Upper lobe of left lung (tissue), 6 donors: ENCODE data around the gene RGCC. TPM values are rescaled to one million over a fixed set of nuclear protein-coding genes. Genes with fewer than 3 reads are reported as not detected.
A peak's percentile ranks its signal among the peaks of the same experiment; 100 is the strongest.

Source experiments
- ATAC-seq, 2 donors: fragments of 200-7000 bp; cut with Tn5 transposase; one replicate each; pipeline ENCODE4 v1.9.1; 2022; ENCODE audit warnings: mild to moderate bottlenecking in 2 of 2, moderate library complexity in 2 of 2; ENCODE audit not compliant: low FRiP score in 2 of 2
- DNase-seq, 2 donors: peaks; one replicate each; pipeline ENCODE4 v3.0.0-alpha.2; 2019 to 2020
- H3K27ac ChIP-seq, 4 donors: fragments of 200-600 bp; sonication (generic); one replicate each; pipeline ENCODE4 v1.5.1; 2016 to 2019
- H3K27me3 ChIP-seq, 4 donors: fragments of 200-600 bp; sonication (generic); one replicate each; pipeline ENCODE4 v1.5.1; 2017 to 2019
- H3K36me3 ChIP-seq, 4 donors: fragments of 200-600 bp; sonication (generic); one replicate each; pipeline ENCODE4 v1.5.1; 2016 to 2019
- H3K4me1 ChIP-seq, 4 donors: fragments of 200-600 bp; sonication (generic); one replicate each; pipeline ENCODE4 v1.5.1; 2018 to 2019
- H3K4me3 ChIP-seq, 4 donors: fragments of 200-600 bp; sonication (generic); one replicate each; pipeline ENCODE4 v1.5.1; 2017 to 2019; ENCODE audit warnings: mild to moderate bottlenecking in 2 of 4, moderate library complexity in 1 of 4
- H3K9me3 ChIP-seq, 4 donors: fragments of 200-600 bp; sonication (generic); one replicate each; pipeline ENCODE4 v1.5.1; 2018 to 2019
- EP300 ChIP-seq, 4 donors: sonication (generic); formaldehyde crosslinking; IDR thresholded peaks; one replicate each; pipeline ENCODE4 v1.5.1; 2017; ENCODE audit warnings: antibody characterized with exemption in 4 of 4, control low read depth in 2 of 4
- POLR2A ChIP-seq, 4 donors: fragments of 450-650 bp; IDR thresholded peaks; one replicate each; pipeline ENCODE4 v1.5.1; 2016 to 2017; ENCODE audit warnings: antibody characterized with exemption in 4 of 4, mild to moderate bottlenecking in 2 of 4
- POLR2AphosphoS5 ChIP-seq, 2 donors: sonication (generic); formaldehyde crosslinking; IDR thresholded peaks; one replicate each; pipeline ENCODE4 v1.5.1; 2017; ENCODE audit warnings: antibody characterized with exemption in 2 of 2
- WGBS, 2 donors: methylation state at CpG; one replicate each; pipeline ENCODE4 v1.1.5; 2017 to 2018; 5-methylcytosine and 5-hydroxymethylcytosine counted together
- total RNA-seq, 6 donors: library from RNA; depleted of rRNA in 4 of 6; stranded (reverse); fragments of >200 nt in 4 of 6; gene quantifications; one replicate each; pipeline versions ENCODE4 v1.1.0 to v1.2.1, GENCODE V29; 2016 to 2021
- TF ChIP-seq, protein P1 (sequence below), 6 experiments: fragments of 450-650 bp in 4 of 6; fragments of 200-600 bp in 2 of 6; sonication (generic) in 2 of 6; IDR thresholded peaks; one replicate each; pipeline ENCODE4 v1.5.1; 2016 to 2019; ENCODE audit warnings: antibody characterized with exemption in 6 of 6
- donor health status: DM: no; HTN: no; CAD: no; lungs with moderate emphysema.
- donor health status: DM: no; HTN: yes; CAD: no; lungs with severe emphysema.

Gene RGCC
- total RNA-seq, 6 donors from 2014 or later: 359 to 1,301 (median 720) TPM

DNA sequence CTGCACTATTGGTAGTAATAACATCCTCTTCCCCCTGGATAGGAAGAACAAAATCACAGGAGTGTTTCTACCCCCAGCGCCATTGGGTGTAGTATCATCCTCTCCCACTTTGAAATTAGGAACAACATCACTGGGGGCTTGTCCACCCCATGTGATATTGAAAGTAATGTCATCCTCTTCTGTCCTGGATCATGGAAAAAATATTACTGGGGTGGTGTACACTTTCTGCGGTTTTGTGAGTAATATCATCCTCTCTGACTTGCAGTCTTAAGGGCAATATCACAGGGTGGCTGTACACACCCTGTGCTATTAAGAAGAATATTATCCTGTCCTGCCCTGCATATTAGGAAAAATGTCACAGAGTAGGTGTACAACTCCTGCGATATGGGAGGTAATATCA is 4.9 kb upstream of the RGCC start:
- no peak for TF ChIP-seq EP300 (IDR thresholded peaks at IDR 0.05)
- no peak for TF ChIP-seq POLR2AphosphoS5 (IDR thresholded peaks at IDR 0.05)
- TF ChIP-seq POLR2A (IDR thresholded peaks at IDR 0.05): no peak
- TF ChIP-seq, protein P1, sequence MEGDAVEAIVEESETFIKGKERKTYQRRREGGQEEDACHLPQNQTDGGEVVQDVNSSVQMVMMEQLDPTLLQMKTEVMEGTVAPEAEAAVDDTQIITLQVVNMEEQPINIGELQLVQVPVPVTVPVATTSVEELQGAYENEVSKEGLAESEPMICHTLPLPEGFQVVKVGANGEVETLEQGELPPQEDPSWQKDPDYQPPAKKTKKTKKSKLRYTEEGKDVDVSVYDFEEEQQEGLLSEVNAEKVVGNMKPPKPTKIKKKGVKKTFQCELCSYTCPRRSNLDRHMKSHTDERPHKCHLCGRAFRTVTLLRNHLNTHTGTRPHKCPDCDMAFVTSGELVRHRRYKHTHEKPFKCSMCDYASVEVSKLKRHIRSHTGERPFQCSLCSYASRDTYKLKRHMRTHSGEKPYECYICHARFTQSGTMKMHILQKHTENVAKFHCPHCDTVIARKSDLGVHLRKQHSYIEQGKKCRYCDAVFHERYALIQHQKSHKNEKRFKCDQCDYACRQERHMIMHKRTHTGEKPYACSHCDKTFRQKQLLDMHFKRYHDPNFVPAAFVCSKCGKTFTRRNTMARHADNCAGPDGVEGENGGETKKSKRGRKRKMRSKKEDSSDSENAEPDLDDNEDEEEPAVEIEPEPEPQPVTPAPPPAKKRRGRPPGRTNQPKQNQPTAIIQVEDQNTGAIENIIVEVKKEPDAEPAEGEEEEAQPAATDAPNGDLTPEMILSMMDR (IDR thresholded peaks at IDR 0.05): no peak
- H3K27ac ChIP-seq: no peak overlapping the region
- WGBS, 2 donors: 62 to 86% methylated on average over 3 of the region's 3 CpGs
- H3K9me3 ChIP-seq: no peaks in the 10 kb centered on the region
- H3K4me1 ChIP-seq: peaks cover 0 to 10% (median 5%) of the 10 kb centered on the region in 4 donors
- no peak for ATAC-seq
- no peak overlapping the region for H3K4me3 ChIP-seq
- H3K27me3 ChIP-seq: no peaks in the 10 kb centered on the region
- H3K36me3 ChIP-seq: no peaks in the 10 kb centered on the region
- DNase-seq: no peak

DNA sequence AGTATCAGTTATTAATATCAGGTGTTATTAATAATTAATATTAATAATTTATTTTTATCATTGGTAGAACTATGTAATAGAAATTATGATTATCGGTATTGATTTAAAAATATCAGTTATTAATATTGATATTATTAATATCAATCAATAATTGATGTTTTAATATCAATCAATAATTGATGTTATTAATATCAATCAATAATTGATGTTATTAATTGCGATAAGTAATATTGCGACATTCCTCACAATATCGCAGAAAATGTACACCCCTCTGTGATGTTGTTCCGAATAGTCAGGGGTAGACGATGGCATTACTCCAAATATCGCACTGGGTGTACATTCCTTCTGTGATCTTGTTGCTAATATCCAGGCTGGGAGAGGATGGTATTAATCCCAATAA is 3.7 kb upstream of the RGCC start:
- Histone ChIP-seq H3K27me3 (no peaks in the 10 kb centered on the region), H3K4me3 (no peak overlapping the region), H3K4me1 (peaks cover 0 to 22% (median 5%) of the 10 kb centered on the region in 4 donors), H3K27ac (no peak overlapping the region), H3K36me3 (peaks cover 0 to 9% (median 2%) of the 10 kb centered on the region in 4 donors), H3K9me3 (no peaks in the 10 kb centered on the region)
- WGBS, 2 donors: 87 to 90% methylated on average over 7 of the region's 7 CpGs
- no peak for DNase-seq
- no peak for ATAC-seq
- TF ChIP-seq POLR2AphosphoS5 (IDR thresholded peaks at IDR 0.05) (no peak), POLR2A (IDR thresholded peaks at IDR 0.05) (no peak), EP300 (IDR thresholded peaks at IDR 0.05) (no peak)

DNA sequence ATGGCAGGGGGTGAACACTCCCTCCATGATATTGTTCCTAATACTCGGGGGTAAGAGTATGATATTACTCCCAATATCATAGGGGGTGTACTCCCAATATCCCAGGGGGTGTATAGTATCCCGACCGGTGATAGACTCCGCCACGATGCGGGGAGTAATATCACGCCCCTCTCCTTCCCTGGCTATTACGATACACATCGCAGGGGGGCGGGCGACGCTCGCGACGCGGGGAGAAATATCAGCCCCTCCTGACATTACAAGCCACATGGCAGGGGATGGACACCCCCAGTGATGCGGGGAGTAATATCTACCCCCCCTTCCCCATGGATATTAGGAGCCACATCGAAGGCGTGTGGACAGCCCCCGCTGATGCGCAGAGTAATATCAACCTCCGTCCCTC is 3.2 kb upstream of the RGCC start:
- no peak overlapping the region for H3K27ac ChIP-seq
- no peak overlapping the region for H3K4me3 ChIP-seq
- peak in 1 of 2 donors; percentile 59 for DNase-seq
- 91 to 96% methylated on average over 22 of the region's 22 CpGs for WGBS, 2 donors
- H3K4me1 ChIP-seq: peaks cover 0 to 23% (median 5%) of the 10 kb centered on the region in 4 donors
- peaks cover 0 to 14% (median 2%) of the 10 kb centered on the region in 4 donors for H3K36me3 ChIP-seq
- no peaks in the 10 kb centered on the region for H3K9me3 ChIP-seq
- no peaks in the 10 kb centered on the region for H3K27me3 ChIP-seq
- TF ChIP-seq, protein P1 (IDR thresholded peaks at IDR 0.05): no peak
- no peak for TF ChIP-seq POLR2AphosphoS5 (IDR thresholded peaks at IDR 0.05)
- TF ChIP-seq EP300 (IDR thresholded peaks at IDR 0.05): no peak
- TF ChIP-seq POLR2A (IDR thresholded peaks at IDR 0.05): no peak
- no peak for ATAC-seq

DNA sequence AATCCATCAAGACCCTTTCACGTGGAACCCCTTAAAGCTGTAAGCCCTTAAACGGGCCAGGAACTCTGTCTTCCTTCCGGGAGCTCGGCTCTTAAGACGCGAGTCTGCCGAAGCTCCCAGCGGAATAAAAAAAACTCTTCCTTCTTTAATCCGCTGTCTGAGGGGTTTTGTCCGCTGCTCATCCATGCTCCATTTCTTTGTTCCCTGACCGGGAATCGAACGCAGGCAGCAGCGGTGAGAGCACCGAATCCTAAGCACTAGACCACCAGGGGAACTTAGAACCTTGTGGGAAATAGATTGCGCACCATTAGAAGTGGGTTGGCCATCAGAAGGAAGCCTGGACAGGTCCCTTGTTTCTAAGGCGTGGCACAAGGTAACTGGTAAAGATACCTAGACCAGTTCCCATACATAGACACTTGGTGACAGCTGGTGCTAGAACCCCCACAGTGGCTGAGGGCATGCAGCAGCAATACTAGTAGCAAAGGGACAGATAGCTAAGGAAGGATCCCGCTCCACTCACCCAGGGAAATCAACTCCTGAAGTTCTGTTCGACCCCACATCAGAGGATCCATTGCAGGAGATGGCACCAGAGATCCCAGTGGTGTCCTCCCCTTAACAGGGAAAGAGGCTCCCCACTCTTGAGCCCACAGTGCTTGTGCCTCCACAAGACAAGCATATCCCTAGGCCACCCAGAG is 1.5 kb upstream of the RGCC start:
- DNase-seq (no peak), ATAC-seq (no peak)
- Histone ChIP-seq H3K27me3 (no peaks in the 10 kb centered on the region), H3K36me3 (peaks cover 0 to 31% (median 8%) of the 10 kb centered on the region in 4 donors), H3K27ac (no peak overlapping the region), H3K9me3 (no peaks in the 10 kb centered on the region), H3K4me1 (peaks cover 0 to 23% (median 7%) of the 10 kb centered on the region in 4 donors), H3K4me3 (peak overlapping the region in 1 of 4 donors; percentile 92)
- no peak for TF ChIP-seq POLR2A (IDR thresholded peaks at IDR 0.05)
- TF ChIP-seq POLR2AphosphoS5 (IDR thresholded peaks at IDR 0.05): no peak
- no peak for TF ChIP-seq EP300 (IDR thresholded peaks at IDR 0.05)
- TF ChIP-seq, protein P1 (IDR thresholded peaks at IDR 0.05): no peak
- 41 to 66% methylated on average over 18 to 19 of the region's 19 CpGs for WGBS, 2 donors

DNA sequence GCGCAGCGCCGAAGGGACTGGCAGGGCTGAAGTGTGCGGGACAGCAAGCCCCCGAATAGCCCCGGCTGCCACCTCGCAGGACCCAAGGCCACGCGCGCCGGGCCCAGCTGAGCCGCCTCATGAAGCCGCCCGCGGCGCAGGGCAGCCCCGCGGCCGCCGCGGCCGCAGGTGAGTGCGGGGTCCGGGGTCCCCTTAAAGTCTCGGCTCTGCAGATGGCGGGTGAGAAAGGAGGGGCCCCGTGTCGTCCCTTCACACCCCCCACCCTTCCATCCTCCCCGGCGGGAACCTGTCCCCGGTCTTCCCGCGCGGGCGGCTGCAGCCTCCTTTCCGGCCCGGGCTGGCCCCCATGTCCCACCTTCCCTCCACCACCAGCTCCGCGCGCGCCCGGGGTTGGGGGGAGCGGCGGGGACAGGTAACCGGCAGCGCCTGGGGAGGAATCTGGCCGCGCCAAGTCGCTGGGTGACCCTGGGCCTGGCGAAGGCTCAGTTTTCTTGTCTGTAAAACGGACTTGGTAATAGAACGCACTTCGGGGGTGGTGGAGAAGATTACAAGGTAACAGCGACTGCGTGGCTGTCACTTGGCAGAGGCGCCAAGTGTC is 338 bp downstream of the RGCC start:
- peak overlapping the region; percentile 80 to 92 (median 86) for H3K4me3 ChIP-seq
- H3K9me3 ChIP-seq: no peaks in the 10 kb centered on the region
- TF ChIP-seq POLR2A (IDR thresholded peaks at IDR 0.05): peak in 3 of 4 donors; percentile 5 to 97 (median 95)
- TF ChIP-seq POLR2AphosphoS5 (IDR thresholded peaks at IDR 0.05): no peak
- DNase-seq: peak in 1 of 2 donors; percentile 92
- peak overlapping the region; percentile 89 to 96 (median 94) for H3K27ac ChIP-seq
- H3K27me3 ChIP-seq: no peaks in the 10 kb centered on the region
- peak in 1 of 2 donors; percentile 22 for ATAC-seq
- peaks cover 0 to 49% (median 13%) of the 10 kb centered on the region in 4 donors for H3K36me3 ChIP-seq
- 0 to 1% methylated on average over 4 to 29 of the region's 56 CpGs for WGBS, 2 donors
- H3K4me1 ChIP-seq: peaks cover 0 to 37% (median 15%) of the 10 kb centered on the region in 4 donors
